GM19099 (cell line): ENCODE results near the gene SEPTIN5.

Source experiments
- POLR2A ChIP-seq: IDR thresholded peaks from 3 replicates; pipeline ENCODE4 v1.6.1; 2011; ENCODE audit warnings: low read depth; ENCODE audit not compliant: insufficient read length; ENCODE audit errors: extremely low read depth

Gene SEPTIN5

DNA sequence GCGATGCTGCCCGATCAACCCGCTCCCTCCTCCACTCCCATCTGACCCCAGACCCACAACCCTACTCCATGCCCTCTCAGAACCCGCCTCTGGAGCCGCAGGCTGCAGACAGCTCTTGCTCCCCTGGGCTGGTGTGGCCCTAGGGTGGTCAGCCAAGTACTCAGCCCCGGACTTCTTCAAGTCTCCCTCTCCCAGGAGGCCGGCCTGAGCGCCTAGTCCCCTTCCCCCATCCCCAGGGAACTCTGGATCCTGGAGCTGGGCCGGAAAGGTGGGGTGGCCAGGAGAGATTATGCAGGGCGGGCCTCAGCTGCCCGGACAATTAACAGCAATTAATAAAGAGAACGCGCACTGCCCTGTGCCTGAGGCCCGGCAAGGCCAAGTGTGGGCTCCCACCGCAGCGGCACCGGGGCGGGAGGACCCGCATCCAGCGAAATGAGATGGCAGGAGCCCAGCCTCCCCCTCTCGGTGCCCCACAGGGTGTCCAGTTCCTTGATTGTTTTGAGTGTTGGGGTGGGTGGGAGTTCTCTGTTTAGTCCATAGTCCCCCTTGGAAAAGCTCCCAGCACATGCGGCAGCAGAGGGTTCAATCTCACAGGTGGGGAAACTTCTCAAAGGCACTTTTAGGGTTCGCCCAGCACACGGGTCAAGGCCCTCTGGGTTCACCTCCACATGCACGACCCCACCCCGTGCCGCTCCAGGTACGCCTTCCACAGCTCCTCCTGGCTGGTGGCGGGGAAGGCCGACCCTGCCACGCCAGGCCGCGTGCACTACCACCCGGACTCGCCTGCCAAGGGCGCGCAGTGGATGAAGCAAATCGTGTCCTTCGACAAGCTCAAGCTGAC is 49.4 kb downstream of the SEPTIN5 start:
- TF ChIP-seq POLR2A: no peak

- no peak for TF ChIP-seq POLR2A
Observed at GRCh38 chr22:19764299-19764593, 49.9 kb downstream of the SEPTIN5 start.

DNA sequence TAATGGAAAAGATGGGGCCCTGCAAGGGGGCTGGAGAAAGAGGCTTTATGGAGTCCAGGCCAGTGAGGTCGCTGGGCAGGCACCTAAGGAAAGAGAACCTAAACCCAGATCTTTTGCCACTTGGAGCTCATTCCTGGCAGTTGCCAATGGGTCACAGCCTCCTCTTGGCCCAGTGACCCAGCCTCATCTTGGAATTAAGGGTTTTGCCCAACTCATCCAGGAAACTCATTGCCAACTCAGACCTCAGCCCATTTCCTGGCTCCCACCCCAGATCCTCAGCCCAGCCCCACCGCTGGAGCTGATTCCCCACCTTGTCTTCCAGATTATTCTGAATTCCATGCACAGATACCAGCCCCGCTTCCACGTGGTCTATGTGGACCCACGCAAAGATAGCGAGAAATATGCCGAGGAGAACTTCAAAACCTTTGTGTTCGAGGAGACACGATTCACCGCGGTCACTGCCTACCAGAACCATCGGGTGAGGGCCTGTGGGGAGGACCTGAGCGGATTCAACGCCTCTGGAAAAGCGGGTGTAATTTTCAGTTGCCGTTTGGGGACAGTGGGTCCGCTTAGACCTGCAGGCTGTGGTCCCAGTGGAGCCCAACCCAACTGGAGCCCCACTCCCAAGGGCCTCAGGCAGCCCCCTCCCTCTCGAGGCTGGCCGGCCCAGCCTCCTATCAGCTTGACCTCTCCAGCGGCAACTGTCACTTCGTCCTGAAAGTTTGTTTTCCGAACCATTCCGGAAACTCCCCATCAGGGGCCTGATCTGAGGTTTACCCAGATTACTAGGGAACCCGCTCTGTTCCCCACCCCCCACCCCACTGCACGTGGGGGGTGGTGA is 50.6 kb downstream of the SEPTIN5 start:
- TF ChIP-seq POLR2A: no peak

DNA sequence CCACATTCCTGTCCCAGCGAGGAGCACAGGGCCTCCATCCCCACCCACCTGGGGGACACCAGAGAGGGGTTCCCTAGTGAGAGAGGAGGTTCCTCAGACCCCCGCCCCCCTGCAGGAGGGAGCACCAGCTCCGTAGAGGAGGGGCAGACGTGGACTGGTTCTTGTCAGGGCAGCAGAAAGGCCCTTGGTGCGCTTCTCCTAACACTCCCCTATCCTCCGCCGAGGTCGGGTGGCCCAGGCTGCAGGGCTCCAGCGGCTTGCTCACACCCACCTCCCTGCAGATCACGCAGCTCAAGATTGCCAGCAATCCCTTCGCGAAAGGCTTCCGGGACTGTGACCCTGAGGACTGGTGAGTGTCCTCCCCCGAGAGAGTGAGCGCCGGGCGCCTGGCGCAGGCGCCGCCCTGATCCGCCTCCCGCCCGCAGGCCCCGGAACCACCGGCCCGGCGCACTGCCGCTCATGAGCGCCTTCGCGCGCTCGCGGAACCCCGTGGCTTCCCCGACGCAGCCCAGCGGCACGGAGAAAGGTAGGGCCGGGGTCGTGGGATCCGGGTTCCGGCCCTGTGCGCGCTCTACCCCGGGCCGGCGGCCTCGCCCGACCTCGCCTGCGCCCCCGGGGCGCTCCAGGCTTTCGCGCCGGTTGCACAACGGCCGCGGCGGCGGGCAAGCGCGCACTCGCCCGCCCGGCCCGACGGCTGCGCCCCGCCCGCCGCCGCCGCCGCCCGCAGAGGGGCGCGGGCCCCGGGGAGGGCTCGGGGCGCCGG is 51.4 kb downstream of the SEPTIN5 start:
- no peak for TF ChIP-seq POLR2A

GRCh38 chr22:19766240-19766510 is 51.9 kb downstream of the SEPTIN5 start:
- no peak for TF ChIP-seq POLR2A

GRCh38 chr22:19766511-19767426 is 52.5 kb downstream of the SEPTIN5 start:
- no peak for TF ChIP-seq POLR2A

GRCh38 chr22:19767427-19768341 is 53.4 kb downstream of the SEPTIN5 start:
- TF ChIP-seq POLR2A: no peak

DNA sequence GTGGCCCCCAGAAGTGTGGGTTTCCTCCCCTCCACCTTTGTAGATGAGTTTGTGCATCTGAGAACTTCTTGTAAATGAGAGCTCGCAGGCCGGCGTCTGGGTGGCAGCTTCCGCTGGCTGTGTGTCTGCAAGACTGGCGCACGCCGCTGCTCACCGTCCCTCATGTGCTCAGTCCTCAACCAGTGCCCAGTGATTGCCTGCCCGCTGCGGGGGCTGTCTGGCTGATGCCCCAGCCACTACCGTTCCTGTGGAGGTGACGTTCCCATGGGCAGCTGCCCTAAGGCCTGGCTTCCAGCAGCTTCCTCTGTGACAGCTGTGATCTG is 55.1 kb downstream of the SEPTIN5 start:
- TF ChIP-seq POLR2A: no peak

GRCh38 chr22:19770349-19771220 is 56.3 kb downstream of the SEPTIN5 start:
- no peak for TF ChIP-seq POLR2A

- no peak for TF ChIP-seq POLR2A
Observed at GRCh38 chr22:19772422-19772672, 58.0 kb downstream of the SEPTIN5 start.
